HEK293 (cell line): ENCODE results near the gene ARL6IP5.

Source experiments
- AEBP2 ChIP-seq: fragments of 450-650 bp; formaldehyde crosslinking; IDR thresholded peaks from 2 replicates; pipeline ENCODE4 v1.5.1; 2016; ENCODE audit warnings: missing biosample characterization, missing genetic modification characterization, borderline replicate concordance
- CTCF ChIP-seq: fragments of 450-650 bp; formaldehyde crosslinking; IDR thresholded peaks from 2 replicates; pipeline ENCODE4 v1.5.1; 2016; ENCODE audit warnings: missing biosample characterization, missing genetic modification characterization
- HOXC10 ChIP-seq: sonication (generic); formaldehyde crosslinking; IDR thresholded peaks from 2 replicates; pipeline ENCODE4 v1.8.1; 2023; ENCODE audit warnings: mild to moderate bottlenecking, missing genetic modification reagents
- YY1 ChIP-seq: fragments of 450-650 bp; formaldehyde crosslinking; IDR thresholded peaks from 2 replicates; pipeline ENCODE4 v1.5.1; 2018; ENCODE audit warnings: missing biosample characterization, missing genetic modification characterization
- ZEB2 ChIP-seq: fragments of 450-650 bp; formaldehyde crosslinking; IDR thresholded peaks from 2 replicates; pipeline ENCODE4 v1.5.1; 2016; ENCODE audit warnings: missing biosample characterization, missing genetic modification characterization
- ZFP3 ChIP-seq: fragments of 450-650 bp; formaldehyde crosslinking; IDR thresholded peaks from 2 replicates; pipeline ENCODE4 v1.5.1; 2016; ENCODE audit warnings: low read depth, missing biosample characterization, missing genetic modification characterization
- ZNF138 ChIP-seq: fragments of 450-650 bp; formaldehyde crosslinking; IDR thresholded peaks from 2 replicates; pipeline ENCODE4 v1.5.1; 2016; ENCODE audit warnings: missing biosample characterization, missing genetic modification characterization, borderline replicate concordance
- ZNF146 ChIP-seq: fragments of 450-650 bp; formaldehyde crosslinking; IDR thresholded peaks from 2 replicates; pipeline ENCODE4 v1.5.1; 2016; ENCODE audit warnings: missing biosample characterization, missing genetic modification characterization
- ZNF169 ChIP-seq: fragments of 450-650 bp; formaldehyde crosslinking; IDR thresholded peaks from 2 replicates; pipeline ENCODE4 v1.5.1; 2016; ENCODE audit warnings: missing biosample characterization, missing genetic modification characterization
- ZNF221 ChIP-seq: fragments of 450-650 bp; formaldehyde crosslinking; IDR thresholded peaks from 2 replicates; pipeline ENCODE4 v1.5.1; 2017; ENCODE audit warnings: missing biosample characterization, missing genetic modification characterization, borderline replicate concordance
- ZNF248 ChIP-seq: fragments of 450-650 bp; formaldehyde crosslinking; IDR thresholded peaks from 2 replicates; pipeline ENCODE4 v1.5.1; 2017; ENCODE audit warnings: missing biosample characterization, missing genetic modification characterization
- ZNF292 ChIP-seq: fragments of 450-650 bp; formaldehyde crosslinking; IDR thresholded peaks from 2 replicates; pipeline ENCODE4 v1.5.1; 2016; ENCODE audit warnings: low read depth, missing biosample characterization, missing genetic modification characterization, borderline replicate concordance
- ZNF354C ChIP-seq: fragments of 450-650 bp; formaldehyde crosslinking; IDR thresholded peaks from 2 replicates; pipeline ENCODE4 v1.5.1; 2016; ENCODE audit warnings: missing biosample characterization, missing genetic modification characterization, low read depth, borderline replicate concordance
- ZNF433 ChIP-seq: fragments of 450-650 bp; formaldehyde crosslinking; IDR thresholded peaks from 2 replicates; pipeline ENCODE4 v1.5.1; 2016; ENCODE audit warnings: missing biosample characterization, missing genetic modification characterization, low read depth
- ZNF488 ChIP-seq: fragments of 450-650 bp; formaldehyde crosslinking; IDR thresholded peaks from 2 replicates; pipeline ENCODE4 v1.5.1; 2016; ENCODE audit warnings: missing biosample characterization, missing genetic modification characterization
- ZNF510 ChIP-seq: fragments of 450-650 bp; formaldehyde crosslinking; IDR thresholded peaks from 2 replicates; pipeline ENCODE4 v1.5.1; 2018; ENCODE audit warnings: mild to moderate bottlenecking, missing genetic modification characterization, missing biosample characterization; ENCODE audit not compliant: insufficient replicate concordance
- ZNF530 ChIP-seq: fragments of 450-650 bp; formaldehyde crosslinking; IDR thresholded peaks from 2 replicates; pipeline ENCODE4 v1.5.1; 2016; ENCODE audit warnings: low read depth, missing biosample characterization, missing genetic modification characterization
- ZNF555 ChIP-seq: fragments of 450-650 bp; formaldehyde crosslinking; conservative IDR thresholded peaks from 2 replicates; pipeline ENCODE4 v1.5.1; 2017; ENCODE audit warnings: missing biosample characterization, mild to moderate bottlenecking, missing genetic modification characterization, inconsistent platforms
- ZNF580 ChIP-seq: fragments of 450-650 bp; formaldehyde crosslinking; IDR thresholded peaks from 2 replicates; pipeline ENCODE4 v1.5.1; 2016; ENCODE audit warnings: missing biosample characterization, missing genetic modification characterization
- ZNF621 ChIP-seq: fragments of 450-650 bp; formaldehyde crosslinking; IDR thresholded peaks from 2 replicates; pipeline ENCODE4 v1.5.1; 2017; ENCODE audit warnings: missing biosample characterization, missing genetic modification characterization
- ZNF639 ChIP-seq: fragments of 450-650 bp; formaldehyde crosslinking; IDR thresholded peaks from 2 replicates; pipeline ENCODE4 v1.5.1; 2016; ENCODE audit warnings: missing biosample characterization, missing genetic modification characterization
- ZNF664 ChIP-seq: fragments of 450-650 bp; formaldehyde crosslinking; IDR thresholded peaks from 2 replicates; pipeline ENCODE4 v1.5.1; 2016; ENCODE audit warnings: missing biosample characterization, missing genetic modification characterization
- ZNF692 ChIP-seq: fragments of 450-650 bp; formaldehyde crosslinking; IDR thresholded peaks from 2 replicates; pipeline ENCODE4 v1.5.1; 2016; ENCODE audit warnings: missing biosample characterization, missing genetic modification characterization
- ZNF768 ChIP-seq: fragments of 450-650 bp; formaldehyde crosslinking; IDR thresholded peaks from 2 replicates; pipeline ENCODE4 v1.5.1; 2018; ENCODE audit warnings: missing biosample characterization, mild to moderate bottlenecking, missing genetic modification characterization
- ZNF843 ChIP-seq: fragments of 450-650 bp; formaldehyde crosslinking; IDR thresholded peaks from 2 replicates; pipeline ENCODE4 v1.5.1; 2016; ENCODE audit warnings: missing biosample characterization, missing genetic modification characterization
- ZSCAN18 ChIP-seq: fragments of 450-650 bp; formaldehyde crosslinking; IDR thresholded peaks from 2 replicates; pipeline ENCODE4 v1.5.1; 2016; ENCODE audit warnings: missing biosample characterization, missing genetic modification characterization
- ZSCAN4 ChIP-seq: fragments of 450-650 bp; formaldehyde crosslinking; IDR thresholded peaks from 2 replicates; pipeline ENCODE4 v1.5.1; 2017; ENCODE audit warnings: missing biosample characterization, missing genetic modification characterization
- ZSCAN5A ChIP-seq: fragments of 450-650 bp; formaldehyde crosslinking; IDR thresholded peaks from 2 replicates; pipeline ENCODE4 v1.5.1; 2016; ENCODE audit warnings: missing biosample characterization, missing genetic modification characterization

Gene ARL6IP5

GRCh38 chr3:69051756-69052471 is 32.8 kb upstream of the ARL6IP5 start, which contains the start of gene TMF1 (continued):
- no peak for TF ChIP-seq ZSCAN5A (tag by site-specific recombination)
- no peak for TF ChIP-seq YY1 (tag by site-specific recombination)
- TF ChIP-seq ZNF138 (tag by site-specific recombination), result no peak
- TF ChIP-seq ZNF221 (tag by site-specific recombination), result no peak
- TF ChIP-seq ZNF664 (tag by site-specific recombination), result no peak
- TF ChIP-seq ZNF354C, result no peak
- no peak for TF ChIP-seq ZNF169
- TF ChIP-seq AEBP2 (tag by site-specific recombination), result no peak
- no peak for TF ChIP-seq ZNF692 (tag by site-specific recombination)
- TF ChIP-seq ZSCAN4, result no peak
- no peak for TF ChIP-seq ZNF555
- no peak for TF ChIP-seq ZNF510 (tag by site-specific recombination)
- peak; percentile 85 for TF ChIP-seq ZNF580
- no peak for TF ChIP-seq ZNF488
- no peak for TF ChIP-seq ZNF248 (tag by site-specific recombination)
- TF ChIP-seq ZNF639, result no peak
- no peak for TF ChIP-seq ZNF433 (tag by site-specific recombination)
- TF ChIP-seq ZNF621, result no peak
- no peak for TF ChIP-seq ZNF292 (tag by site-specific recombination)
- no peak for TF ChIP-seq CTCF (tag by site-specific recombination)
- 0 out of 2 replicates have a peak, but pooled peaks have one; percentile 41 for TF ChIP-seq ZEB2 (tag by site-specific recombination)
- no peak for TF ChIP-seq ZSCAN18 (tag by site-specific recombination)
- TF ChIP-seq ZNF530 (tag by site-specific recombination), result no peak
- TF ChIP-seq HOXC10 (CRISPR knock-in tag), result no peak
- TF ChIP-seq ZNF843 (tag by site-specific recombination), result no peak
- TF ChIP-seq ZNF146, result no peak
- no peak for TF ChIP-seq ZFP3 (tag by site-specific recombination)
- TF ChIP-seq ZNF768 (tag by site-specific recombination), result no peak
